HCT116 (cell line): ENCODE data around the gene ECI2. TPM values are rescaled to one million over a fixed set of nuclear protein-coding genes. Genes with fewer than 3 reads are reported as not detected.

ENCODE experiments used
- ATAC-seq: fragments of 200-7000 bp; cut with Tn5 transposase; 2 replicates; pipeline ENCODE4 v1.9.1; 2020; ENCODE audit warnings: mild to moderate bottlenecking, moderate library complexity
- BruUV-seq: library from RNA; stranded (reverse); fragments of 400-500 nt; replicated peaks from 2 replicates; lab custom pipeline; 2021; lab: Mats Ljungman, UMichigan
- CTCF ChIA-PET: fragments of 300-600 bp; sonication (Branson Sonifier 250); formaldehyde crosslinking; loops from one replicate; lab custom pipeline; 2021; ENCODE audit warnings: antibody characterized with exemption; lab: Charles Lee
- POLR2A ChIA-PET: fragments of 300-600, 350-600 bp; sonication (Branson Sonifier 250); formaldehyde crosslinking; loops from one replicate; lab custom pipeline; 2021; ENCODE audit warnings: antibody characterized with exemption; lab: Charles Lee
- RAD21 ChIA-PET, 2 experiments: fragments of 300-600 bp; sonication (Branson Sonifier 250); formaldehyde crosslinking; loops; one replicate each; lab custom pipeline; 2023; ENCODE audit warnings: low total read pairs in 2 of 2; ENCODE audit not compliant: uncharacterized antibody in 2 of 2, unreplicated experiment in 2 of 2, low non-redundant PET in 1 of 2; lab: Charles Lee
- DNase-seq: peaks from one replicate; pipeline ENCODE4 v3.0.0-alpha.2; 2010; ENCODE audit warnings: low read depth, low spot score
- H2AFZ ChIP-seq: fragments of 200-600 bp; shearing (Covaris generic), sonication (generic); 2 replicates; pipeline ENCODE4 v1.6.1; 2017; ENCODE audit warnings: low read depth, mixed run types, mixed read lengths, antibody characterized with exemption, low read length; ENCODE audit not compliant: poor library complexity, severe bottlenecking
- H3K27ac ChIP-seq: 2 replicates; pipeline ENCODE4 v1.5.1; 2012; ENCODE audit warnings: low read depth, low read length
- H3K27me3 ChIP-seq: fragments of 200-600 bp; sonication (generic); 2 replicates; pipeline ENCODE4 v1.6.1; 2016; ENCODE audit warnings: mixed run types, low read length, mixed read lengths; ENCODE audit not compliant: insufficient read depth
- H3K36me3 ChIP-seq, 2 experiments: fragments of 200-500 bp in 1 of 2; fragments of 200-600 bp in 1 of 2; sonication (Bioruptor generic) in 1 of 2; sonication (generic) in 1 of 2; 2 replicates each; pipeline versions ENCODE4 v1.5.1 to v1.6.1; 2014 to 2016; ENCODE audit warnings: low read length in 2 of 2, inconsistent platforms in 1 of 2, mixed read lengths in 1 of 2, mixed run types in 1 of 2; ENCODE audit not compliant: insufficient read depth in 2 of 2, control insufficient read depth in 1 of 2
- H3K4me1 ChIP-seq, 2 experiments: fragments of 200-600 bp in 1 of 2; sonication (generic) in 1 of 2; 2 replicates each; pipeline versions ENCODE4 v1.5.1 to v1.6.1; 2012 to 2017; ENCODE audit warnings: low read length in 2 of 2, inconsistent platforms in 1 of 2, mild to moderate bottlenecking in 1 of 2, mixed read lengths in 1 of 2, mixed run types in 1 of 2, moderate library complexity in 1 of 2; ENCODE audit not compliant: insufficient read depth in 2 of 2, control insufficient read depth in 1 of 2
- H3K4me2 ChIP-seq: fragments of 200-600 bp; sonication (generic); 2 replicates; pipeline ENCODE4 v1.6.1; 2017; ENCODE audit warnings: mixed run types, low read length, mixed read lengths
- H3K4me3 ChIP-seq, 2 experiments: fragments of 200-600 bp in 1 of 2; sonication (generic) in 1 of 2; replicated peaks in 1 of 2; 2 replicates each; pipeline ENCODE4 v1.5.1; 2011 to 2016; ENCODE audit warnings: low read length in 2 of 2, control low read depth in 1 of 2, low read depth in 1 of 2, mild to moderate bottlenecking in 1 of 2, mixed read lengths in 1 of 2, mixed run types in 1 of 2
- H3K79me2 ChIP-seq: fragments of 200-600 bp; sonication (generic); 2 replicates; pipeline ENCODE4 v1.6.1; 2017; ENCODE audit warnings: mild to moderate bottlenecking, mixed run types, low read length, moderate library complexity, mixed read lengths; ENCODE audit not compliant: insufficient read depth
- H3K9ac ChIP-seq: fragments of 200-600 bp; sonication (generic); 2 replicates; pipeline ENCODE4 v1.6.1; 2016; ENCODE audit warnings: low read length, mixed read lengths
- H3K9me2 ChIP-seq: fragments of 200-600 bp; sonication (generic), shearing (Covaris generic); 2 replicates; pipeline ENCODE4 v1.6.1; 2017; ENCODE audit warnings: mixed run types, mild to moderate bottlenecking, moderate library complexity; ENCODE audit not compliant: insufficient read depth
- H3K9me3 ChIP-seq, 2 experiments: fragments of 200-500 bp in 1 of 2; fragments of 200-600 bp in 1 of 2; sonication (Bioruptor generic) in 1 of 2; sonication (generic) in 1 of 2; 2 replicates each; pipeline ENCODE4 v1.6.1; 2014 to 2017; ENCODE audit warnings: low read length in 2 of 2, mixed read lengths in 2 of 2, inconsistent platforms in 1 of 2, low read depth in 1 of 2, mild to moderate bottlenecking in 1 of 2, mixed run types in 1 of 2, moderate library complexity in 1 of 2; ENCODE audit not compliant: control insufficient read depth in 1 of 2, insufficient read depth in 1 of 2
- H4K20me1 ChIP-seq: fragments of 200-600 bp; sonication (generic), shearing (Covaris generic); 2 replicates; pipeline ENCODE4 v1.6.1; 2017; ENCODE audit warnings: mixed run types, mild to moderate bottlenecking, moderate library complexity; ENCODE audit not compliant: insufficient read depth
- POLR2A ChIP-seq: IDR thresholded peaks from 2 replicates; pipeline ENCODE4 v1.7.0; 2011; ENCODE audit warnings: borderline replicate concordance; ENCODE audit not compliant: insufficient read depth, insufficient read length; ENCODE audit errors: extremely low read depth
- POLR2AphosphoS5 ChIP-seq: IDR thresholded peaks from 2 replicates; pipeline ENCODE4 v1.6.1; 2011; ENCODE audit warnings: mild to moderate bottlenecking, low read depth, low read length, moderate library complexity
- YY1 ChIP-seq: IDR thresholded peaks from 2 replicates; pipeline ENCODE4 v1.6.1; 2011; ENCODE audit warnings: low read length, low read depth, moderate library complexity, mild to moderate bottlenecking; ENCODE audit not compliant: insufficient replicate concordance; ENCODE audit errors: extremely low read depth
- intact Hi-C: fragments of 100-400 bp; cut with micrococcal nuclease; formaldehyde crosslinking; loops from 2 replicates; pipeline ENCODE4 v1.10.0; 2022
- total RNA-seq: library from RNA; stranded (reverse); gene quantifications from one replicate; pipeline ENCODE4 v1.2.1, GENCODE V29; 2021; ENCODE audit not compliant: unreplicated experiment
- TF ChIP-seq, protein P1 (sequence below), 3 experiments: fragments of 200-600 bp in 1 of 3; sonication (generic) in 1 of 3; IDR thresholded peaks in 2 of 3; conservative IDR thresholded peaks in 1 of 3; 2 replicates each; pipeline ENCODE4 v1.5.1; 2012 to 2017; ENCODE audit warnings: low read depth in 2 of 3, low read length in 2 of 3, antibody characterized with exemption in 1 of 3, borderline replicate concordance in 1 of 3, control low read depth in 1 of 3, mild to moderate bottlenecking in 1 of 3, mixed read lengths in 1 of 3, mixed run types in 1 of 3, moderate library complexity in 1 of 3; ENCODE audit not compliant: insufficient read depth in 1 of 3
- TF ChIP-seq, protein P2 (sequence below): IDR thresholded peaks from 2 replicates; pipeline ENCODE4 v1.6.1; 2012

Gene ECI2
- total RNA-seq, 1 experiment from 2014 or later, result 56.8 TPM

- H3K27me3 ChIP-seq, result no peaks in the 10 kb centered on the region
- ChIA-PET POLR2A (no interaction called here), RAD21 (no interaction called here), CTCF (interaction anchor here (1.4 kb wide), 1 partner anchor 15 kb away, joined by 3 read pairs; no protein-coding TSS in a partner anchor)
- H2AFZ ChIP-seq, result no peak overlapping the region
- H3K9ac ChIP-seq, result no peak overlapping the region
- intact Hi-C loops, result no loop called here
- DNase-seq (no peak), ATAC-seq (no peak)
- H4K20me1 ChIP-seq, result no peaks in the 10 kb centered on the region
- TF ChIP-seq YY1 (no peak), POLR2AphosphoS5 (no peak), POLR2A (no peak)
- TF ChIP-seq, protein P1, sequence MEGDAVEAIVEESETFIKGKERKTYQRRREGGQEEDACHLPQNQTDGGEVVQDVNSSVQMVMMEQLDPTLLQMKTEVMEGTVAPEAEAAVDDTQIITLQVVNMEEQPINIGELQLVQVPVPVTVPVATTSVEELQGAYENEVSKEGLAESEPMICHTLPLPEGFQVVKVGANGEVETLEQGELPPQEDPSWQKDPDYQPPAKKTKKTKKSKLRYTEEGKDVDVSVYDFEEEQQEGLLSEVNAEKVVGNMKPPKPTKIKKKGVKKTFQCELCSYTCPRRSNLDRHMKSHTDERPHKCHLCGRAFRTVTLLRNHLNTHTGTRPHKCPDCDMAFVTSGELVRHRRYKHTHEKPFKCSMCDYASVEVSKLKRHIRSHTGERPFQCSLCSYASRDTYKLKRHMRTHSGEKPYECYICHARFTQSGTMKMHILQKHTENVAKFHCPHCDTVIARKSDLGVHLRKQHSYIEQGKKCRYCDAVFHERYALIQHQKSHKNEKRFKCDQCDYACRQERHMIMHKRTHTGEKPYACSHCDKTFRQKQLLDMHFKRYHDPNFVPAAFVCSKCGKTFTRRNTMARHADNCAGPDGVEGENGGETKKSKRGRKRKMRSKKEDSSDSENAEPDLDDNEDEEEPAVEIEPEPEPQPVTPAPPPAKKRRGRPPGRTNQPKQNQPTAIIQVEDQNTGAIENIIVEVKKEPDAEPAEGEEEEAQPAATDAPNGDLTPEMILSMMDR (IDR thresholded peaks at IDR 0.05 in 2 of 3, conservative IDR thresholded peaks at IDR 0.05 in 1 of 3; ENCODE audit: borderline replicate concordance in 1 of 3, insufficient read depth in 1 of 3, low read depth in 2 of 3, low read length in 2 of 3), result no peak
- TF ChIP-seq, protein P2, sequence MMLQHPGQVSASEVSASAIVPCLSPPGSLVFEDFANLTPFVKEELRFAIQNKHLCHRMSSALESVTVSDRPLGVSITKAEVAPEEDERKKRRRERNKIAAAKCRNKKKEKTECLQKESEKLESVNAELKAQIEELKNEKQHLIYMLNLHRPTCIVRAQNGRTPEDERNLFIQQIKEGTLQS, result no peak
- H3K4me3 ChIP-seq, result no peak overlapping the region
- no peaks in the 10 kb centered on the region for H3K4me1 ChIP-seq
- no peak overlapping the region for H3K4me2 ChIP-seq
- no peaks in the 10 kb centered on the region for H3K9me2 ChIP-seq
- no peaks in the 10 kb centered on the region for H3K36me3 ChIP-seq
- H3K9me3 ChIP-seq, result no peaks in the 10 kb centered on the region
- no peak overlapping the region for H3K27ac ChIP-seq
- no peaks in the 10 kb centered on the region for H3K79me2 ChIP-seq
- no TSS peak for BruUV-seq
These were observed 34.9 kb upstream of the ECI2 start for GRCh38 chr6:4170297-4170696.
